K562 (cell line): Measurements from ENCODE around the gene ELMO1. TPM values are rescaled to one million over a fixed set of nuclear protein-coding genes. Genes with fewer than 3 reads are reported as not detected.
A peak's percentile ranks its signal among the peaks of the same experiment; 100 is the strongest.

ENCODE experiments used
- ATF3 ChIP-seq, 2 experiments: fragments of 450-650 bp in 1 of 2; sonication (generic) in 1 of 2; formaldehyde crosslinking in 1 of 2; IDR thresholded peaks in 1 of 2; conservative IDR thresholded peaks in 1 of 2; 2 replicates each; pipeline versions ENCODE4 v1.6.1 to v1.8.1; 2016 to 2023; ENCODE audit warnings: mild to moderate bottlenecking in 2 of 2, moderate library complexity in 2 of 2, inconsistent platforms in 1 of 2, missing genetic modification reagents in 1 of 2
- BMI1 ChIP-seq: fragments of 150-350 bp; IDR thresholded peaks from 2 replicates; pipeline ENCODE4 v1.6.1; 2014; ENCODE audit warnings: low read length
- CCNT2 ChIP-seq: IDR thresholded peaks from 2 replicates; pipeline ENCODE4 v1.6.1; 2011; ENCODE audit warnings: borderline replicate concordance, low read depth, mild to moderate bottlenecking, moderate library complexity, mixed read lengths, low read length; ENCODE audit not compliant: insufficient read length; ENCODE audit errors: extremely low read depth
- FOS ChIP-seq: IDR thresholded peaks from 3 replicates; pipeline ENCODE4 v1.6.1; 2011; ENCODE audit not compliant: insufficient read length; ENCODE audit errors: extremely low read depth
- FOSL1 ChIP-seq: fragments of 200-800 bp; sonication (Bioruptor generic); conservative IDR thresholded peaks from 2 replicates; pipeline ENCODE4 v1.6.1; 2016; ENCODE audit warnings: missing genetic modification characterization, missing compliant biosample characterization
- GATAD2B ChIP-seq: fragments of 450-650 bp; IDR thresholded peaks from 2 replicates; pipeline ENCODE4 v1.6.1; 2017; ENCODE audit warnings: mild to moderate bottlenecking, borderline replicate concordance
- MCM7 ChIP-seq, 2 experiments: fragments of 450-650 bp; IDR thresholded peaks; 2 replicates each; pipeline ENCODE4 v1.6.1; 2016 to 2018
- MTA2 ChIP-seq: fragments of 450-650 bp; IDR thresholded peaks from 2 replicates; pipeline ENCODE4 v1.6.1; 2016; ENCODE audit warnings: low read depth
- NONO ChIP-seq, 2 experiments: fragments of 200-400 bp in 1 of 2; fragments of 450-650 bp in 1 of 2; formaldehyde crosslinking in 1 of 2; IDR thresholded peaks; 2 replicates each; pipeline ENCODE4 v1.6.1; 2017; ENCODE audit warnings: low read depth in 2 of 2, mild to moderate bottlenecking in 2 of 2, moderate library complexity in 2 of 2, low read length in 1 of 2
- PATZ1 ChIP-seq: fragments of 250-450 bp; sonication (Bioruptor Pico); IDR thresholded peaks from 2 replicates; pipeline ENCODE4 v1.5.0; 2020; ENCODE audit warnings: mild to moderate bottlenecking, borderline replicate concordance
- SMARCE1 ChIP-seq: fragments of 450-650 bp; IDR thresholded peaks from 2 replicates; pipeline ENCODE4 v1.7.1; 2016; ENCODE audit warnings: mild to moderate bottlenecking
- TFAP4 ChIP-seq: sonication (generic); formaldehyde crosslinking; IDR thresholded peaks from 2 replicates; pipeline ENCODE4 v1.8.0; 2022; ENCODE audit warnings: missing genetic modification reagents, mild to moderate bottlenecking, moderate library complexity, borderline replicate concordance
- ZNF134 ChIP-seq: fragments of 250-450 bp; sonication (Bioruptor Pico); conservative IDR thresholded peaks from 2 replicates; pipeline ENCODE4 v1.4.0; 2020
- ZNF282 ChIP-seq: sonication (generic); formaldehyde crosslinking; IDR thresholded peaks from 2 replicates; pipeline ENCODE4 v1.8.1; 2023; ENCODE audit warnings: missing genetic modification reagents
- ZNF444 ChIP-seq: fragments of 250-450 bp; sonication (Bioruptor Pico); IDR thresholded peaks from 2 replicates; pipeline ENCODE4 v1.4.0; 2020; ENCODE audit warnings: mild to moderate bottlenecking, moderate library complexity
- ZNF609 ChIP-seq: sonication (generic); formaldehyde crosslinking; IDR thresholded peaks from 2 replicates; pipeline ENCODE4 v1.8.1; 2023; ENCODE audit warnings: missing genetic modification reagents, mild to moderate bottlenecking, borderline replicate concordance
- ZNF639 ChIP-seq, 2 experiments: fragments of 200-800 bp in 1 of 2; sonication (Bioruptor generic) in 1 of 2; sonication (generic) in 1 of 2; formaldehyde crosslinking in 1 of 2; IDR thresholded peaks in 1 of 2; conservative IDR thresholded peaks in 1 of 2; 2 replicates each; pipeline versions ENCODE4 v1.5.0 to v1.6.1; 2016 to 2020; ENCODE audit warnings: missing compliant biosample characterization in 1 of 2, missing genetic modification characterization in 1 of 2, missing genetic modification reagents in 1 of 2
- ZSCAN29 ChIP-seq: fragments of 450-650 bp; IDR thresholded peaks from 2 replicates; pipeline ENCODE4 v1.6.1; 2017
- polyA plus RNA-seq, 8 experiments: library from polyadenylated mRNA; depleted of rRNA in 4 of 8; stranded (reverse) in 5 of 8; unstranded in 3 of 8; fragments of >200 nt; fragmentation: Nextera tagmentation in 2 of 8; fragmentation: Illumina TruSeq in 1 of 8; extraction: Ambion mirVana in 2 of 8; extraction: Trizol in 1 of 8; gene quantifications; 2 replicates each; pipeline versions ENCODE4 v1.2.1 to v1.2.3, GENCODE V29; 2011 to 2014; ENCODE audit warnings: inconsistent platforms in 1 of 8, missing spikeins in 1 of 8
- total RNA-seq, 7 experiments: library from RNA; depleted of rRNA in 6 of 7; stranded (reverse); fragments of >200 nt in 6 of 7; fragmentation: Illumina TruSeq in 2 of 7; extraction: Trizol in 2 of 7; gene quantifications; 2 replicates each; pipeline versions ENCODE4 v1.2.1 to v1.2.3, GENCODE V29; 2011 to 2021; ENCODE audit warnings: low replicate concordance in 1 of 7

The ELMO1 gene
- total and polyA plus RNA-seq, 9 of the 15 experiments (the other 6 are each of a cell fraction or from before 2014, with no cell fraction given) = 0.36 to 7.2 (median 3.6) TPM

- TF ChIP-seq ZNF609 (CRISPR knock-in tag) = no peak
- no peak for TF ChIP-seq TFAP4 (CRISPR knock-in tag)
- TF ChIP-seq FOSL1 = peak; percentile 70
- peak in 1 of 2 experiments; percentile 57; a peak in 2 of 4 replicates for TF ChIP-seq ZNF639 (CRISPR knock-in tag; conservative IDR thresholded peaks at IDR 0.05 in 1 of 2, IDR thresholded peaks at IDR 0.05 in 1 of 2)
- no peak for TF ChIP-seq GATAD2B
- no peak for TF ChIP-seq ZSCAN29
- TF ChIP-seq NONO (IDR thresholded peaks at IDR 0.05; ENCODE audit: low read depth in 2 of 2, low read length in 1 of 2) = no peak
- peak; percentile 85 for TF ChIP-seq MTA2
- TF ChIP-seq ZNF282 (CRISPR knock-in tag) = no peak
- peak; percentile 82; the same call in 1 of the 2 replicates for TF ChIP-seq SMARCE1
- TF ChIP-seq ZNF134 = no peak
- TF ChIP-seq ATF3 (IDR thresholded peaks at IDR 0.05) = no peak
- no peak for TF ChIP-seq ATF3 (CRISPR knock-in tag; conservative IDR thresholded peaks at IDR 0.05)
- no peak for TF ChIP-seq ZNF444 (CRISPR knock-in tag)
- no peak for TF ChIP-seq PATZ1 (CRISPR knock-in tag)
- no peak for TF ChIP-seq BMI1
- no peak for TF ChIP-seq FOS
- peak; percentile 70 for TF ChIP-seq CCNT2
- TF ChIP-seq MCM7 (IDR thresholded peaks at IDR 0.05) = no peak
These were observed 43.0 kb downstream of the ELMO1 start (continued) for GRCh38 chr7:37405603-37406122.
